HG03378 (cell line): ENCODE results near the gene GUCY2F.

Experiments
- ATAC-seq: cut with Tn5 transposase; IDR thresholded peaks from one replicate; pipeline ENCODE4 v1.9.1; 2021; ENCODE audit warnings: mild to moderate bottlenecking, moderate library complexity; ENCODE audit not compliant: unreplicated experiment

Gene GUCY2F

DNA sequence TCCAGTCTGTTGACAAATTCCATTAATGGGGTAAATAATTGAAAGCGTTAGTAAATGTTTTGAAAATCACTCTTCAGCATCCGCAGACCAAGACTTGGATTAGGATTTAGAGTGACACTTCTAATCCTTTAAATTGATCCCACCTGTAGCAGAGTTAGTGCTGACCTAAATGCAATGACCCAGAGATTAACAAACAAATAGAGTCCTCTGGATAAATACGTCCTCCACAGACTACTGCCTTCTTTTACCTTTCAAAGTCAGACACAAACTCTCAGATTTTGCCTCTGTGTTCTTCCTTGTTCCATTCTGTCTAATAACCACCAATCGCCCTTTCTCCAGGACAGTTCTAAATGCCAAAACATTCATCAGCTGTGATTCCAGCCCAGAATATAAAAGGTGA lies at the start of gene GUCY2F:
Gene GUCY2F, minus strand, starts transcription at position 101 of the 400 bp plus-strand sequence. CDS start 6,150 bp downstream, outside the sequence.
- ATAC-seq, result no peak

DNA sequence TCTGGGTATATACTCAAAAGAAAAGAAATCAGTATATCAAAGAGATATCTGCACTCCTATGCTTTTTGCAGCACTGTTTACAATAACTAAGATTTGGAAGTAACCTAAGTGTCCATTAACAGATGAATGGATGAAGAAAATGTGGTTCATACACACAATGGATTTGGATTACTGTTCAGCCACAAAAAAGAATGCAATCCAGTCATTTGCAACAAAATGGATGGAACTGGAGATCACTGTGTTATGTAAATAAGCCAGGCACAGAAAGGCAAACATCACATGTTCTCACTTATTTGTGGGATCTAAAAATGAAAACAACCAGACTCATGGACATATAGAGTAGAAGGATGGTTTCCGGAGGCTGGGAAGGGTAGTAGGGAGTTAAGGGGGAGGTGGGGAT lies 37.1 kb upstream of the GUCY2F start:
- ATAC-seq, result no peak

DNA sequence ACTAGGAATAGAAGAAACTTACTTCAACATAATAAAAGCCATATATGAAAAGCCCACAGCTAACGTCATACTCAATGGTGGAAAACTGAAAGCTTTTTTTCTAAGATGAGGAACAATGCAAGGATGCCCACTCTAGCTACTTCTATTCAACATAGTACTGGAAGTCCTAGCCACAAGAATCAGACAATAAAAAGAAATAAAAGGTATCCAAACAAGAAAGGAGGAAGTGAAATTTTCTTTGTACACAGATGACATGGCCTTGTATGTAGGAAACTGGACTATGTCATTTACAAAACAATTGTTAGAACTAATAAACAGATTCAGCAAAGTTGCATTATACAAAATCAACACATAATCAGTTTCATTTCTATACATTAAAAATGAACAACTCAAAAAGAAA lies 29.2 kb upstream of the GUCY2F start:
- no peak for ATAC-seq

DNA sequence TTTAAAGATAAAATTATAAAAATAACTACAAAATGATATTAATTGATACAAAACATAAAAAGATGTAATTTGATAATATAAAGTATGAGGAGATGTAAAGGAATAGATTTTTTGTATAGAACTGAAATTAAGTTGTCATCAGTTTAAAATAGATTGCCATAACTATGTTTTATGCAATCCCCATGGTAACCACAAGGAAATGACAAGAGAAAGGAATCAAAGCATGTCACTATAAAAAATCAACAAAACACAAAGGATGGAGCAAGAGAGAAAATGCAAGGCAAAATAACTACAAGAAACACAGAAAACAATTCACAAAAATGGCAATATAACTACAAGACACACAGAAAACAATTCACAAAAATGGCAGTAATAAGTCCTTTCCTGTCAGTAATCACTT lies 27.0 kb upstream of the GUCY2F start:
- no peak for ATAC-seq

DNA sequence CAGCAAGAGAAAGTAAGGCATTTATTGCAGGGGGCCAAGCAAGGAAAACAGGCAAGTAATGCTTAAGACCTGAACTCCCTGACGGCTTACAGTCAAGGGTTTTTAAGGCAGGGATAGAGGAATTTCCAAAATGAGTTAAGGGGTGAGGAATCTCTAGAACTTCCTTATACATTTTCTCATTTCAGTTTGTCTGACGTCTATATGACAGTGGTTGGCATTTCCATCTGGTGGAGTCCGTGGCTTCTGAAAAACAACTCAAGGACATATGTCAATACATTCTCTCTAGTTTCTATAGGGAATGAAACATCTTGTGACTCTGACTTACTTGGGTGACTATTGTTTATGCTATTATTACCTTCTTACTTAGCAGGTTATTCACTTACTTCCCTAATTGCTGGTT lies 19.3 kb upstream of the GUCY2F start:
- no peak for ATAC-seq

DNA sequence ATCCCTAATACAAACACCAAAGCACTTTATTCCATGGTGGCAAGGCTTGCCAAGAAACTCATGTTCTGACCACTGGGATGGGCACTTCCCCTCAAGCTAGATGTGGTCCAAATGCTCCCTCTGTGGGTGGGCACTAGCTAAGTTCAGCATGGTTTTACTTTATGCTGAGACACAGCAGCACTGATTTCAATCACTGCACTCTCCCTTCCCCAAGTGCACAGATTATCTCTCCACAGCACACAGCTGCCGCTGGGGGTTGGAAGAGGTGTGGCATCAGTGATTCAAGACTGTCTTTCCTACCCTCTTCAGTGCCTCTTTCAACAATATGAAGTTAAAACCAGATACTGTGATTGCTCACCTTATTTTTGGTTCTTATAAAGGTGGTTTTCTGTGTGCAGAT lies 16.5 kb upstream of the GUCY2F start:
- no peak for ATAC-seq

DNA sequence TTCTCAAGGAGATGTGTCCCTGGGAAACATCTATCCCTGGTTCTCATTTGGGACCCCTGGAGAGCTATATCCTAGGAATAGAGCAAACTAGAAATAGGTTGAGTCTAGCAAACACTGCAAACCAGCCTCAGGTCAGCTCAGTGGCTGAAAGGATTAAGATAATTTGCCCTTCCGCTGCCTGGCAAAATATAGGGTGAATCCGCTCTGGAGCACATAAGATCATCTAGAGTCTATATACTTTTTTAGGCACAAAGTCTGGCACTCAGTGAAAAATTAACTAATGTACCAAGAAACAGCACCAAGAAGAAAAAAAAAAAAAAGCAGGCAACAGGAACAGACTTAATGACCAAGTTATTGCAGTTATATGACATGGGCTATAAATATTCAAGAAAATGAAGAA lies 7.3 kb upstream of the GUCY2F start:
- ATAC-seq, result no peak

DNA sequence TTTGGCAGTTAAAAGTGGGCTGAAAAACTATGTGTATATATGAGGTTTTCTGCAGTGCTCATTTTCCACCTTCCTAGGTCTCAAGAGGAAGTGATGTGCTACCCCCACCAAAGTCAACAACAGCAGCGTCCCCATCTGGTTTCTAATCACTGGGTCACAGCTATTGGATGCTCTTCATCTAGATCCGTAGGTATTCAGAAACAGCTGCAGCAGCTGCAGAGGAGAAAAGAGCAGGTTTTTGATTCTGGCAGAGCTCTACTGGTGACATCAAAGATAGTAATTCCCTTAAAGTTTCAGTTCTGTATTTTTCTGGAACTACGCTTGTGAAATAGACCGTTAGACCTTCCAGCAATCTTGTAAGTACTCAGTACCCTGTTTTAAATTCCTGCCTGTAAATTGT lies 5.8 kb upstream of the GUCY2F start:
- no peak for ATAC-seq

DNA sequence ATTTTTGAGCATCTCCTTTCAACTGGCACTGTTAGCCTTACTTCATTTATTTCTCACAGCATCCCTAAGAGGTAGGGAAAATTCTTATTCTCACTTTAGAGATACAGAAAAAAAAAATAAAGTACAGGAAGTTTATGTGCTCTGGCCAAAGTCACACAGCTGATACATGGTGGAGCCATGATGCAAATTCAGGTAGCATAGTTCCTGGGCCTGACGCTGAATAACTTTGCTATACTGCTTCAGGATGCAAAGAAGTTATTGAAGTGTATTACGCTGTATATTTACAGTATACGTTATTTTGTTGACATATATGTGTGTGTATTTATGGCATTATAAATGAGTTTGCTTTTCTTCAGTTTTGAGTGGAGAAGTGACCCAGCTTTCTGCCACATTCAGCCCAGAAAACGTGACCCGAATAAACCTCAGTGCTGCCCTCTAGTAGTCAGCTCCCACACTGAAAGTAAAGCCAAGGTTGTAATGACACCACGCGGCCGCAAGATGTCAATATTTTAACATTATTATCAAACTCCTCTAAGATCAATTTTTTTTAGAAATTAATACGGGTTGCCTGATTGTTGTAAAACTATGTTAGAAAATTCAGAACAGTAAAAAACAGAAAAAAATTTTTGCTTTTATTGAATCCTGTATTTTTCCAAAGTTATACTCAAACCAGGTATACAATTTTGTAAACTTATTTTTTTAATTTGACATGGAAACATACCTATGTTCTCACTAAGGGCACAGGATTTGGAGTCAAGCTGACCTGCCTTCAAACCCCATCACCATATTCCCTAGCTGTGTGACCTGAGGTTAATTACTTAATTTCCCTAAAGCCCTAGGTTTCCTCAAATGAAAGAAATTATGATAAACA lies 3.8 kb upstream of the GUCY2F start:
- ATAC-seq, result peak; percentile 78

DNA sequence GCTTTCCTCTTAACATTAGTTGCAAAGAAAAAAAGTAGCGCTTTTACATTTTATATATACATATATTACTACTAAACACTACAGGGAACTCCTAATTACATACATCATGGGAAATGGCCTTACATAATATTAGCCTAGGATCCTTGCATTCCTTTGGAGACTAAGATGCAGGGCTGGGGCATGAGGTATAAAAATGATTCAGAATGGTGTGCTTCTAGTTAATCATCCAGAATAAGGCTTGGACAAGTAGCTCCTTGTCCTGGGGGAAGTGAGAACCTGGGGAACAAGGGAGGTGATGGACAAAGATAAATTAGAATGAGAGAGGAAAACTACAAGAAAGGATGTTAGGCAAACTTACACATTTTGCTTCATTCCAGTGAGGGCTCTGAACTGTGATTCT lies 3.0 kb upstream of the GUCY2F start:
- ATAC-seq, result no peak

DNA sequence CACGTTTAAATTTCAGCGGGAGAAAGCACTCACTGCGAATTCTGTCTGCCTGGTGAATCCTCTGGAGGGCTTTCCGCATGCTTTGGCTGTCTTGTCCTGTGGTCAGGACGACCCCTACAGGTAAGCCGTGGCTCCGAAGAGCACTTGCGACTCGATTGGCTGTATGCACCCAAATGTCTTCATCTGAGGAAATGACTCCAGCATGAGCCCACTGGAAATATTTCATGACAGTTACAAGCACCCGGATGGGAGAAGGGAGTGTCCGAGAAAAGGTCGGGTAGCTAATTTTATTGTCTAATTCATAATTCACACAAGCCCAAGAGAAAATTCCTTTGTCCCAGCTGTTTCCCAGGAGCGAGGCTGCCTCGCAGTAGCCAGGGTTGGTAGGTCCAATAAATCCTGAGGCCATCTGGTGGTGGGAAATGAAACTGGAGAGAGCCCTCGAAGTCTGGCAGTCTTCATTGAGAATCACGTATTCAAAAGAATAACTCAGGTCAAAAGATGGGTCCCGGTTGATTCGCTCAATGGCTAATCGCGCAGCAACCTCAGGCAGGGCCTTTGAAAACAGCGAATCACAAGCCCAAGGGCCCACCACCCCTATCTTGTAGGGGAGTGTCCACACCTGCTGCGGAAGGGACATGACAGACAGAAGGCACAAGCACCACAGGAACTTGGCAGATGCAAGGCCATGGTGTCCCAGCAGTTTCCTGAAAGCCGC lies 6.6 kb downstream of the GUCY2F start:
- no peak for ATAC-seq

DNA sequence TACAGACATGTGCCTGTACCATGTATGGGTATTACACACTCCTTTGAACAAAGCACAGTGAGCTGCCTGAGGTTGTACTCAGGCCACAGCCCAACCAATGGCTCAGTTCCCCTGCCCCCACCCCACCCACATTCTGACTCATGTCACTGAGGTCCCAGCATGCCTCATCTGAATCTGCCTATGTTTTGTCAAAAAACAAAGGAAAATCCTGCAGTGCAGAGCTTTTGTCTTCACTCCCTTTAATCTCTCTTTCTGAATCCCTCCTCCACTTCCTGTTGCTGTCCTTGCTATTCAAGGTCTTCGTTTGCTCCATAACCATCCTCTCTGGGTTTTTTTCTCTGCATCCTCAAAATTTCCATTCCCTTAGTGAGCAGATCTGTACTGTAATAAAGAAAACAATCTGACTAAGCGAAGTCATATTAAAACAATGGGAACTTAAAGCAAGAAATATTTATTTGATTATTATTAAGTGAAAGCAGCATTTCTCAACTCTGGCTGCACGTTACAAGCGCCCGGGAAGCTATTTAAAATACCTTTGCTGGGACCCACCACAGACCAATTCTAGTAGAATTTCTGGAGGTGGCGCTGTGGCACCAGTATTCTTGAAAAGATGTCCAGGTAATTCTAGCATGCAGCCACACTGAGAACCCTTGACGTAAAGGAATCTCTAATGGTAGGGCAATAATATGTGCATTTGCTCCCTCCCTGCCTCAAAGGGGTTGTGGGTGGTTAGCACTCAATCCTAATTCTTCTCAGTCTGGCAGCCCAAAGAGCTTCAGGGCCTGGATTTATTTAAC lies 8.7 kb downstream of the GUCY2F start:
- peak; percentile 57 for ATAC-seq

DNA sequence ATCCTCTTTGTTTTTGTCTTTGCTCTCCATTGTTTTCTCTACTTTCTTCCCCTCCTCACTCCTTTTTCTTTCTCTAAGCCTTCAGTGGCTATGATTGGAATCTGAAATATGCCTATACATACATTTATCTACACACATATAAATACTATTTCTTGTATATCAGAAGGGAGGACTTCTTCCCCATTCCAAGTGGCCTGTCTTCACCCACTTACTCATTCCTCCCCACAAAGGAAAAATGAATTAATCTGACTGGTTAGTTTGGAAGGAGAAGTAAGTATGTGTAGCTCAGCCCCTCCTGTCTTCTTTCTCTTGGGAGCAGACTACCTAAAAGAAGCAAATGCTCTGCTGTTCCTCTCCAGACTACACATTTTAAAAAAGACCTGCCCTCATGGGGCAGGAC lies 17.7 kb downstream of the GUCY2F start:
- ATAC-seq, result no peak

DNA sequence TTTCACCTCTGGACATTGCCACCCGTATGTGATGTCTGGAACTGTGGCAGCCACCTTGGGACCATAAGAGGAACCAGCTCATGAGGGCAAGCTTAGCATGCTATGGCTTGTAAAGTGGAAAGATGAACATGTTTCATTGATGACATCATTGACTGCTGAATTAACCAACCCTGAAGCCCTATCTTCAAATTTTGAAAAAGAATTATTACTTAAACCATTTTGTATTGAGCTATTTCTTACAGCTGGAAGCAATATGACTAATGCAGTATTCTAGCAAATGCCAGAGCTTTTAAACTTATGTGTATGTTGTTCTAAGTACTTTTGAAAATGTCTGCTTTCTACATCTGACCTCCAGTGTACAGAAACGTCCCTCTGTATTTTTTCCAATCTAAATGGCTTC lies 18.1 kb downstream of the GUCY2F start:
- no peak for ATAC-seq

DNA sequence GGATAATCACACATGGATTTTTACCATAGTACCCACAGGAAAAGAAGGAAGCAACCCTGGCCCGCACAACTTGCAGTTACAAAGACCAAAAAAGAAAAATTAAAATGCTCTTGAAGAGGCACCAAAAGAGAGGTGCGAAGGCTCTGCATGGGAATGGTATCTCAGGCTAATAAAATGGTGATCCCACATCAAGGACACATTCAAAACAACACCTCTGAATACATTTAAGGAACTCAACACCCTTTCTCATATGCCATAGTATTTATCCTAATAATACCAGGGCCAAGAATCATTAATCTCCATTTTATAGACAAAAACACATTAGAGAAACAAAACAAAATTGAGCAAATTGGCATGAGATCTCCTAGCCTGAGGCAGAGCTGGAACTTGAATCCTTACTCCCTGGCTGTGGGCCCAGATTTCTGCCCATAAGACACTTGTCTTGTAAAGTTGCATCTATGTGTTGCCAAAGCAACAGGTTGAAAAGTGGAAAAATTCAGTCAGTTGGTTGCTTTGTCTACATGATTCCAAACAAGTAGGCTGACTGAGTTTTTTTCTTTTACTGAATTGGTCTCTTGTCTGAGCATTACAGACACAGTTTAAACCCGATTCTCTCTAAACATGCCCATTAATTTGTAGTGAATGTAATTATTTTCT lies 33.5 kb downstream of the GUCY2F start:
- no peak for ATAC-seq

DNA sequence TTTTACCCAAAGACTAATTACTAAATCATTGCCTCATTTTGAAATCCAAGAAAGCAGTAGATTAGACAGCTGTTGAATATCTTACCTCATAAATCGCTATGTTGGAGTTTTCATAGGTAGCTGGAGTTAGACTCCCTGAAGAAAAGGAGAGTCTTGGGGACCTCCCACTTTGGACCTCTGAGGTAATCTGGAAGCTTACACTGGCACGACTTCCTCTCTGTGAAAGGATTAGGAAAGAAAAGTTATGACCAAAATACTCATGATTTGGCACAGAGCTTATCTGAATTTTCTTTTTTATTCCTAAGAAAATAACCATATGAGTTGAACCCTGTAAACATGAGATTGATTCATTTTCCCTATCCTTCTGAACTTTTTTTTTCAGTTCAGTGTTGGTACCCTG lies 40.6 kb downstream of the GUCY2F start:
- no peak for ATAC-seq

DNA sequence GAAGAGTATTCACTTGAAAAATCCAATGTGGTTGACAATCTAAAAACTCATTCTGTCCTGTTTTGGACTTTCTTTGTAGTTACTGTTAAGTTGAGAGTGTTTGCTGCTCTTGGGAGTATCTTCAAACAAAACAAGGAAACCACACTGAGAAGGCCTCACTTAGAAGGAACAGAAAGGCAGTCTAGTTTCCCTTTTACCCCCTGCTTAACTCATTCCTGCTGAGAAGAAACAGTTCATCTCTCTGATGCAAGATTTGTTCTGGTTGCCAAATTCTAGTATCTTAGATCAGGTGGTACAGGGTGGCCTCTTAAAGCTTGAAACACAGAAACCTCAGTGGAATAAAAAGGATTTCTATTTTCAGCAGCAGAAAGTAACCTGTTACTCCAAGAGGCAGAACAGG lies 41.4 kb downstream of the GUCY2F start:
- ATAC-seq, result peak; percentile 74

DNA sequence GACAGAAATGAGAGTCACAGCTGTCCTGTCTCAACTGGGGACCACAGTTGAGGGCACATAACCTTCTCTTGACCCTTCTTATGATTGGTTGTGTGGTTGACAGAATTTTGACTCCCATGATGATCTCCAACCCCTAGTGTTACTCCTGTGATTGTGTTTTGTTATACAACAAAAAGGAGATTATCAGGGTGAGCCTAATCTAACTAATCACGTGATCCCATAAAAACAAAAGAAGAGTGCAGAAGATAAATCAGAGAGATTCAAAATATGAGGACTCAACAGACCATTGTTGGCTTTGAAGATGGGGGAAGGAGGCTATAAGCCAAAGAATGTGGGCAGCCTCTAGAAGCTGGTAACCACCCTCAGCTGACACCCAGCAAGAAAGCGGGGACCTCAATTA lies 72.7 kb downstream of the GUCY2F start:
- no peak for ATAC-seq

DNA sequence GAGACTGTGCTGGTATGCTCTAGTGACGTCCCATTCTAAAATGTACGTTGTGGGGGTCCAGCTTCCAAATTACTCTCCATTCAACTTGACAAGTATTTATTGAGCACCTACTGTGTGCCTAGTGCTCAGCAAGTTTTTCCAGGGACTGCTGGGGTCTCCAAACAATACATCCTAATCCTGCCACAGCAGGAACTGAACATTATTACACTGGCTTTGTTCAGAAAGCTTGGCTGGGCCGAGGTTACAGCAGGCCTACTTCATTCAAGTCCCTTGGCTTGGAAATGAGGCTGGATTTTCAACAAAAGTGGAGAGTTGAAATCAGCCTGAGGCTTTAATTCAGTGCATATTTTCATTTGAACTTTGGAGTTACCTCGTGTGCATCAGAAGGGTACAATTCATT lies 78.0 kb downstream of the GUCY2F start:
- ATAC-seq, result no peak

DNA sequence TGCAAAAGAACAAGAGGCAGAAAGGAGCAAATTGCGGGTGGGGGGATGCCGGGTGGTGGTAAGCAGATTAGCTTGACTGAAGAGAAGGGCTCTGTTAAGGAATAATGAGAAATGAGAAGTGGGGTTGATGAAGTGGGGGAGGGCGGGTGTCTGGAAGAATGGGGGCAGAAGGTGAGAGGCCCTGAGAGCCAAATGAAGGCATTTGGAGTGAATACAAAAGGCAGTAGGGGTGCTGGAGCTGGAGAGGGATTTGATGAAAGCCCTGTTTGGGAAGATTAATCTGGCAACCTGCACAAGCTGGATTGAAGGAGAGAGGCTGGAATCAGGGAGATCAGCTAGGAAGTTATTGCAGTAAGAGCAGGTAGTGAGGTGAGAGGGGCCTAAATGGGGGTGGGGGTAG lies 82.1 kb downstream of the GUCY2F start:
- ATAC-seq, result no peak

DNA sequence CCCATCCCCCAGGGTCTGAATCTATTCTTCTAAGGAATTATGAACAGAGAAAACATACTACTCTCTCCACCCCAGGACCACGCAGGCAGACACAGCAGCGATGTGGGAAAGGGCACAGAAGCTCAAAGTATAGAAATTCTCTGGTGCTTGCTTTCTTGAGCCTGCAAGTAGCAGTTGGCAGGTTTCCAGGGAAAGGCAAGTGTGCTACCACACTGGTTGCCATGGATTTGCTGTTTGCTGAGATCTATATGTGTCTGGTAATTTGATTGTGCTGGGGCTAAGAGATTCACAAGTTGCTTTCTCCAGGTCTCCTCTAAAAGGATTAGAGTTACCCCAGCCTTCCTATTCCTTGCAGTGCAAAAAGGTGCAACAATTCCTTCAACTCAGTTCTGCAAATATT lies 83.1 kb downstream of the GUCY2F start:
- no peak for ATAC-seq
